Endothelial cell of umbilical vein (primary cell): Measurements from ENCODE around the gene PCDHB5. TPM values are rescaled to one million over a fixed set of nuclear protein-coding genes. Genes with fewer than 3 reads are reported as not detected.
"Not testable (repeated sequence)": the region's sequence is repeated elsewhere in the genome, so short reads cannot be mapped to it uniquely, and the experiment has no call there.

ENCODE experiments used
- BruUV-seq: library from RNA; stranded (reverse); fragments of 400-500 nt; replicated peaks from 2 replicates; lab custom pipeline; 2021; lab: Mats Ljungman, UMichigan
- CTCF ChIA-PET: fragments of 300-600, 350-600 bp; sonication (Branson Sonifier 250); formaldehyde crosslinking; loops from one replicate; lab custom pipeline; 2021; ENCODE audit warnings: antibody characterized with exemption, inconsistent platforms; lab: Charles Lee
- POLR2A ChIA-PET: fragments of 300-600, 350-600 bp; sonication (Branson Sonifier 250); formaldehyde crosslinking; loops from one replicate; lab custom pipeline; 2021; ENCODE audit warnings: antibody characterized with exemption, inconsistent platforms; lab: Charles Lee
- DNase-seq: peaks from one replicate; pipeline ENCODE4 v3.0.0-alpha.2; 2011; ENCODE audit warnings: low read depth, low spot score
- FAIRE-seq: peaks from 2 replicates; lab custom pipeline; 2011; peaks lifted over from hg19 to GRCh38; lab: Jason Lieb, UNC
- H2AFZ ChIP-seq: 2 replicates; pipeline ENCODE4 v1.6.0; 2012; ENCODE audit warnings: low read depth, low read length, control low read depth, inconsistent platforms
- H3K27ac ChIP-seq: 2 replicates; pipeline ENCODE4 v1.5.1; 2011; ENCODE audit warnings: low read depth, mild to moderate bottlenecking, control low read depth, low read length, moderate library complexity; ENCODE audit not compliant: insufficient read depth
- H3K27me3 ChIP-seq, 2 experiments: 2 replicates each; pipeline versions ENCODE4 v1.6.0 to v1.6.1; 2011; ENCODE audit warnings: low read length in 2 of 2, mixed read lengths in 1 of 2; ENCODE audit not compliant: control insufficient read depth in 2 of 2, insufficient read depth in 2 of 2
- H3K36me3 ChIP-seq, 2 experiments: 2 replicates in 1 of 2; 3 replicates in 1 of 2; pipeline ENCODE4 v1.5.1; 2011; ENCODE audit warnings: low read length in 2 of 2, mild to moderate bottlenecking in 1 of 2, moderate library complexity in 1 of 2; ENCODE audit not compliant: control insufficient read depth in 2 of 2, insufficient read depth in 2 of 2; ENCODE audit errors: extremely low read depth in 1 of 2
- H3K4me1 ChIP-seq: 3 replicates; pipeline ENCODE4 v1.5.1; 2011; ENCODE audit warnings: mild to moderate bottlenecking, low read length; ENCODE audit not compliant: control insufficient read depth, insufficient read depth; ENCODE audit errors: extremely low read depth
- H3K4me2 ChIP-seq: 2 replicates; pipeline ENCODE4 v1.6.1; 2011; ENCODE audit warnings: low read length, control low read depth, mixed read lengths; ENCODE audit not compliant: insufficient read depth
- H3K4me3 ChIP-seq, 3 experiments: fragments of 200-600 bp in 1 of 3; sonication (generic), shearing (Covaris generic) in 1 of 3; replicated peaks in 1 of 3; 2 replicates each; pipeline ENCODE4 v1.5.1; 2011 to 2016; ENCODE audit warnings: control low read depth in 3 of 3, low read length in 3 of 3, mild to moderate bottlenecking in 2 of 3, inconsistent platforms in 1 of 3, low read depth in 1 of 3, moderate library complexity in 1 of 3; ENCODE audit not compliant: insufficient read depth in 1 of 3
- H3K79me2 ChIP-seq: 2 replicates; pipeline ENCODE4 v1.6.0; 2012; ENCODE audit warnings: low read length, inconsistent platforms; ENCODE audit not compliant: control insufficient read depth, insufficient read depth
- H3K9ac ChIP-seq: replicated peaks from 2 replicates; pipeline ENCODE3; 2011; ENCODE audit warnings: low read length, control low read depth; ENCODE audit not compliant: insufficient read depth; ENCODE audit errors: extremely low read depth
- H3K9me1 ChIP-seq: replicated peaks from 3 replicates; pipeline ENCODE4 v1.6.0; 2011; ENCODE audit warnings: mild to moderate bottlenecking, low read length; ENCODE audit not compliant: control insufficient read depth, insufficient read depth; ENCODE audit errors: extremely low read depth
- H3K9me3 ChIP-seq: replicated peaks from 2 replicates; pipeline ENCODE4 v1.5.1; 2012; ENCODE audit warnings: low read length, inconsistent platforms; ENCODE audit not compliant: control insufficient read depth, insufficient read depth
- H4K20me1 ChIP-seq: replicated peaks from 2 replicates; pipeline ENCODE3; 2011; ENCODE audit warnings: mild to moderate bottlenecking, low read length; ENCODE audit not compliant: control insufficient read depth, insufficient read depth; ENCODE audit errors: extremely low read depth
- dilution Hi-C: fragments of 300-500 bp; cut with MboI; formaldehyde crosslinking; loops from one replicate; pipeline ENCODE4 v1.15.0; 2019; ENCODE audit warnings: low sequenced_read_pairs; ENCODE audit not compliant: extremely low pct_ligation_motif_present
- intact Hi-C: fragments of 100-400 bp; cut with micrococcal nuclease; formaldehyde crosslinking; loops from one replicate; pipeline ENCODE4 v1.10.0; 2022
- polyA plus RNA-seq, 4 experiments: library from polyadenylated mRNA; depleted of rRNA in 3 of 4; stranded (reverse) in 3 of 4; unstranded in 1 of 4; fragments of >200 nt; gene quantifications; 2 replicates each; pipeline versions ENCODE4 v1.2.1 to v1.2.3, GENCODE V29; 2011 to 2012; ENCODE audit warnings: missing spikeins in 1 of 4
- total RNA-seq: library from RNA; stranded (reverse); gene quantifications from 2 replicates; pipeline ENCODE4 v1.2.3, GENCODE V29; 2021

PCDHB5 gene
- total and polyA plus RNA-seq, 2 donors (not counting 3 experiments of a cell fraction or from before 2014, with no cell fraction given): 0.27 to 0.80 TPM

- H3K27me3 ChIP-seq, H3K79me2 ChIP-seq, H4K20me1 ChIP-seq, BruUV-seq, H3K9me3 ChIP-seq, H3K9ac ChIP-seq, H3K4me1 ChIP-seq, CTCF ChIA-PET, H3K9me1 ChIP-seq, DNase-seq, H3K4me3 ChIP-seq, H3K27ac ChIP-seq, H3K4me2 ChIP-seq, H2AFZ ChIP-seq, POLR2A ChIA-PET, H3K36me3 ChIP-seq, FAIRE-seq, dilution Hi-C loops, intact Hi-C loops: not testable (repeated sequence)
These were observed 38.8 kb upstream of the PCDHB5 start for GRCh38 chr5:141096181-141096580.

GRCh38 chr5:141096586-141096985, 38.4 kb upstream of the PCDHB5 start:
- H3K79me2 ChIP-seq, H3K27me3 ChIP-seq, POLR2A ChIA-PET, H3K27ac ChIP-seq, FAIRE-seq, H2AFZ ChIP-seq, H3K4me2 ChIP-seq, DNase-seq, H3K9ac ChIP-seq, H4K20me1 ChIP-seq, CTCF ChIA-PET, H3K4me3 ChIP-seq, H3K9me3 ChIP-seq, intact Hi-C loops, BruUV-seq, H3K36me3 ChIP-seq, H3K4me1 ChIP-seq, H3K9me1 ChIP-seq, dilution Hi-C loops: not testable (repeated sequence)
